HUES6 (cell line): ENCODE data around the gene SRP54.
A peak's percentile ranks its signal among the peaks of the same experiment; 100 is the strongest.
"Not testable (repeated sequence)": the region's sequence is repeated elsewhere in the genome, so short reads cannot be mapped to it uniquely, and the experiment has no call there.

ENCODE experiments used
- H3K27ac ChIP-seq: 2 replicates; pipeline ENCODE4 v1.7.0; 2013; ENCODE audit warnings: low read depth, mild to moderate bottlenecking, low read length, inconsistent platforms
- H3K27me3 ChIP-seq: 2 replicates; pipeline ENCODE4 v1.6.1; 2013; ENCODE audit warnings: low read length; ENCODE audit not compliant: control insufficient read depth, insufficient read depth
- H3K36me3 ChIP-seq: 2 replicates; pipeline ENCODE4 v1.6.1; 2013; ENCODE audit warnings: low read length; ENCODE audit not compliant: control insufficient read depth, insufficient read depth
- H3K4me1 ChIP-seq: 2 replicates; pipeline ENCODE4 v1.6.1; 2013; ENCODE audit warnings: low read length; ENCODE audit not compliant: control insufficient read depth, insufficient read depth
- H3K4me3 ChIP-seq: 2 replicates; pipeline ENCODE4 v1.5.1; 2013; ENCODE audit warnings: low read depth, low read length
- H3K9ac ChIP-seq: one replicate; pipeline ENCODE4 v1.6.1; 2013; ENCODE audit warnings: mild to moderate bottlenecking, low read length
- H3K9me3 ChIP-seq: 2 replicates; pipeline ENCODE4 v1.6.1; 2013; ENCODE audit warnings: low read depth, low read length; ENCODE audit not compliant: control insufficient read depth, insufficient read depth

The SRP54 gene

DNA sequence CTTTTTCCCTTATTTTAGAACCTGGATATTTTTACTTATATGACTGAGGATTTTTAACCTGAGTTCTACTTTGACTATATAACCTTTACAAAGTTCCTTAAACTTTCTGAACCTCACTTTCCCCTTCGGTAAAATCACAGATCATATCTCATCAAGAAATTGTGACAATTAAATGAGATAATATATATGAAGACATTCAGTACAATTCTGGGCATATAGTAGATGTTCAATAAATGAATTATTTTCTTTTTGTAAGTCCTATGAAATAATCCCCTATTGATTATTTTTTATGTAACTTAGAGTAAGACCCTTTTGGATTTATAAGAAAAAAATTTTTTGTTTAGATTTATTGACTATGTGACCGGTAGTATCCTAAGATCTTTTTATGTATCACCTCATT lies 45.6 kb downstream of the SRP54 start:
- peaks cover 10% of the 10 kb centered on the region; the same call in 1 of the 2 replicates for H3K9me3 ChIP-seq
- no peaks in the 10 kb centered on the region for H3K4me1 ChIP-seq
- H3K9ac ChIP-seq: no peak overlapping the region
- no peak overlapping the region for H3K4me3 ChIP-seq
- no peak overlapping the region for H3K27ac ChIP-seq
- H3K27me3 ChIP-seq: no peaks in the 10 kb centered on the region
- peaks cover 69% of the 10 kb centered on the region for H3K36me3 ChIP-seq

DNA sequence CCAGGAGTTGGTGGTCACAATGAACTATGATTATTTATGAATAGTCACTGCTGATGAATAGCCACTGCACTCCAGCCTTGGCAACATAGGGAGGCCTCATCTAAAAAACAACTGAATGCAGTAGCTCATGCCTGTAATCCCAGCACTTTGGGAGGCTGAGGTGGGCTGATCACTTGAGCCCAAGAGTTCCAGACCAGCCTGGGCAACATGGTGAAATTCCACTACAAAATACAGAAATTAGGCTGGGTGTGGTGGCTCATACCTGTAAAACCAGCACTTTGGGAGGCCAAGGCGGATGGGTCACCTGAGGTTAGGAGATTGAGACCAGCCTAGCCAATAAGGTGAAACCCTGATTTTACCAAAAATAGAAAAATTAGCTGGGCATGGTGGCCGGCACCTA lies 49.8 kb downstream of the SRP54 start:
- peaks cover 31% of the 10 kb centered on the region for H3K9me3 ChIP-seq
- no peak overlapping the region for H3K4me3 ChIP-seq
- H3K36me3 ChIP-seq: peaks cover 54% of the 10 kb centered on the region
- H3K4me1 ChIP-seq: no peaks in the 10 kb centered on the region
- no peaks in the 10 kb centered on the region for H3K27me3 ChIP-seq
- H3K9ac ChIP-seq: no peak overlapping the region
- no peak overlapping the region for H3K27ac ChIP-seq

DNA sequence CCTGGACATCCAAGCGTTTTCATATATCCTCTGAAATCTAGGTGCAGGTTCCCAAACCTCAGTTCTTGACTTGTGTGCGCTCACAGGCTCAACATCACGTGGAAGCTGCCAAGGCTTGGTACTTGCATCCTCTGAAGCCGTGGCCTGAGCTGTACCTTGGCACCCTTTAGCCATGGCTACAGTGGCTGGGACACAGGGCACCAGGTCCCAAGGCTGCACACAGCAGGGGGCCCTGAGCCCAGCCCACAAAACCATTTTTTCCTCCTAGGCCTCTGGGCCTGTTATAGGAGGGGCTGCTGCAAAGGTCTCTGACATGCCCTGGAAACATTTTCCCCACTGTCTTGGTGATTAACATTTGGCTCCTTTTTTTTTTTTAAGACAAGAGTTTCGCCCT lies 51.6 kb downstream of the SRP54 start:
- Histone ChIP-seq H3K9me3 (peaks cover 31% of the 10 kb centered on the region), H3K4me1 (no peaks in the 10 kb centered on the region), H3K9ac (no peak overlapping the region), H3K27ac (no peak overlapping the region), H3K4me3 (no peak overlapping the region), H3K36me3 (peaks cover 36% of the 10 kb centered on the region), H3K27me3 (no peaks in the 10 kb centered on the region)

DNA sequence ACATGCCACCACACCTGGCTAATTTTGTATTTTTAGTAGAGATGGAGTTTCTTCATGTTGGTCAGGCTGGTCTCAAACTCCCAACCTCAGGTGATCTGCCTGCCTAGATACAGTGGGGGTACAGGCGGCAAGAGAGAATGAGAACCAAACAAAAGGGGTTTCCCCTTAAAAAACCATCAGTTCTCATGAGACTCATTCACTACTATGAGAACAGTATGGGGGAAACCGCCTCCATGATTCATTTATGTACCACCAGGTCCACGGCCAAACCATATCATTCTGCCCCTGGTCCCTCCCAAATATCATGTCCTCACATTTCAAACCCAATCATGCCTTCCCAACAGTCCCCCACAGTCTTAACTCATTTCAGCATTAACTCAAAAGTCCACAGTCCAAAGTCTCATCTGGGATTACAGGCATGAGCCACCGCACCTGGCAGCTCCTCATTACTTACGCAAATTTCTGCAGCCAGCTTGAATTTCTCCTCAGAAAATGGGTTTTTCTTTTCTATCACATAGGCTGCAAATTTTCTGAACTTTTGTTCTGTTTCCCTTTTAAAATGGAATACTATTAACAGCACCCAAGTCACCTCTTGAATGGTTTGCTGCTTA lies 52.3 kb downstream of the SRP54 start:
- H3K27ac ChIP-seq, H3K27me3 ChIP-seq, H3K4me3 ChIP-seq, H3K9ac ChIP-seq, H3K4me1 ChIP-seq: not testable (repeated sequence)
- H3K9me3 ChIP-seq: peaks cover 31% of the 10 kb centered on the region
- peaks cover 33% of the 10 kb centered on the region for H3K36me3 ChIP-seq

DNA sequence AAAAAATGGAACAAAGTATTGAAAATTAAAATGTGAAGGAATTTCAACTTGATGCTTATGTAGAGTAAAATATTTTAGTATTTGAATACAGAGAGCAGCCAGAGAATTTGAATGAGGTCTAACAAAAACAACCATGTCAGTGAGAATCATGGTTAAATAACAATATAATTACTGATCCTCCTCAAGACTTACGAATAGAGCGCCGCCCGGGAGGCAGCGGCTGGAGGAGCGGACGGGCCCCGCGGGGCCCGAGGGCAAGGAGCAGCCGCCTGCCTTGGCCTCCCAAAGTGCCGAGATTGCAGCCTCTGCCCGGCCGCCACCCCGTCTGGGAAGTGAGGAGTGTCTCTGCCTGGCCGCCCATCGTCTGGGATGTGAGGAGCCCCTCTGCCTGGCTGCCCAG lies 55.5 kb downstream of the SRP54 start:
- not testable (repeated sequence) for H3K27ac ChIP-seq, H3K9ac ChIP-seq, H3K4me1 ChIP-seq, H3K4me3 ChIP-seq, H3K36me3 ChIP-seq, H3K27me3 ChIP-seq
- H3K9me3 ChIP-seq: peaks cover 22% of the 10 kb centered on the region

DNA sequence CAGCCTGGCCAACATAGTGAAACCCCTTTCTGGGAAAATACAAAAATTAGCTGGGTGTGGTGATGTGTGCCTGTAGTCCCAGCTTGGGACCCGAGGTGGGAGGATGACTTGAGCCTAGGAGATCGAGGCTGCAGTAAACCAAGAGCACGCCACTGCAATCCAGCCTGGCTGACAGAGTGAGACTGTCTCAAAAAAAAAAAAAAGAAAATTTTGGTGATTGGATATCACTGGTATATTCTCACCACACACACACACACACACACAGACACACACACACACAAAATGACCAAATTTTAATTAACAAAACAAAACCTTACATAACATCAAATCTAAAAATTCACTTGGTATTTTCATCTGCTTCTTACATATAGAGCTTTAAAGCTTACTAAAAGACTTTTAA lies 59.8 kb downstream of the SRP54 start:
- H3K36me3 ChIP-seq: no peaks in the 10 kb centered on the region
- H3K27me3 ChIP-seq: no peaks in the 10 kb centered on the region
- no peaks in the 10 kb centered on the region for H3K9me3 ChIP-seq
- no peak overlapping the region for H3K4me3 ChIP-seq
- H3K9ac ChIP-seq: no peak overlapping the region
- no peak overlapping the region for H3K27ac ChIP-seq
- H3K4me1 ChIP-seq: no peaks in the 10 kb centered on the region

- no peaks in the 10 kb centered on the region for H3K27me3 ChIP-seq
- H3K9me3 ChIP-seq: no peaks in the 10 kb centered on the region
- no peak overlapping the region for H3K9ac ChIP-seq
- H3K4me3 ChIP-seq: no peak overlapping the region
- no peaks in the 10 kb centered on the region for H3K4me1 ChIP-seq
- no peak overlapping the region for H3K27ac ChIP-seq
- H3K36me3 ChIP-seq: no peaks in the 10 kb centered on the region
Measured at GRCh38 chr14:35043046-35043445, 60.3 kb downstream of the SRP54 start.

DNA sequence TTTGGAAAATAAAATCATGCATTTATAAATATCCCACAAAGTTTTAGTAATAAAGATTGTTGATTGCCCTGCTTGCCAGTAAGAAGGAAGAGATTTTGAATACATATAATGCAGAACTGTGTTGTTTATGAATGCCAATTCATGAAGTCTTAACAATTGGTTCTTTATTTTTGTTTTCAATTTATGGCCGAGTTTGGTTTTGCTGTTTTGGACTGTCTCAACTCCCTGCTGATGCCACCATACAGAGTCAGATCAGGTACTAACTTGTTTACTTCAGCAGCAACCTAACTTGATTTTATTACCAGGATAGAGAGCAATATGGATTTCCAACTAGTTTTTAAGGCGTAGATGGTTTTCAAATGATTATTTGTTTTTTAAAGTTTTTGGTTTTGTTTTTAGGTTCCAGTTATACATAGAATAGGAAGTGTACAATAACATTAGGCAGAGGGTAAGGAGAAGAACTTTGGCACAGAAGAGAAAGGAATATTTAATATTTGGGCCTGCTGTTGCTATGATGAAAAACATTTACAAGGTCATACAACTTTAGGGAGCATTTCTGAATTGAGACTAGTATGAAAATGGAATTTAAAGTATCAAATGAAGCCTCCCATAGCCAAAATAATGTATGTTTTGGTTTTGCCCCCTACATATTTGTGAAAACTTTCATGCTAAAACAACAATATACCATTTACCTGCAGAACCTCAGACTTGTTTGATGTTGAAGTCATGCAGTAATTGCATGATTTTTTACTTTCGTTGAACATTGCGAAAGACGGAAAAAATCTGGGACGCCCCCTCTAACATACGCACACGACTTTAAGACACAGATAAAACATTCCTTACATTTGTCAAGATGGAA lies 62.4 kb downstream of the SRP54 start:
- H3K27me3 ChIP-seq: no peaks in the 10 kb centered on the region
- H3K27ac ChIP-seq: 0 out of 2 replicates have a peak overlapping the region, but pooled peaks have one; percentile 22
- H3K9ac ChIP-seq: peak overlapping the region; percentile 73
- H3K9me3 ChIP-seq: no peaks in the 10 kb centered on the region
- no peaks in the 10 kb centered on the region for H3K4me1 ChIP-seq
- H3K4me3 ChIP-seq: peak overlapping the region; percentile 83
- H3K36me3 ChIP-seq: peaks cover 4% of the 10 kb centered on the region

- peak overlapping the region; percentile 73 for H3K9ac ChIP-seq
- H3K4me3 ChIP-seq: peak overlapping the region; percentile 83
- H3K9me3 ChIP-seq: no peaks in the 10 kb centered on the region
- H3K36me3 ChIP-seq: peaks cover 6% of the 10 kb centered on the region
- H3K27ac ChIP-seq: 0 out of 2 replicates have a peak overlapping the region, but pooled peaks have one; percentile 22
- H3K27me3 ChIP-seq: no peaks in the 10 kb centered on the region
- H3K4me1 ChIP-seq: no peaks in the 10 kb centered on the region
Measured at GRCh38 chr14:35045798-35046047, 62.9 kb downstream of the SRP54 start.

GRCh38 chr14:35046048-35046750 lies 63.4 kb downstream of the SRP54 start, which contains the start of gene FAM177A1:
Gene FAM177A1, plus strand, starts transcription at chr14:35046272. Its CDS starts 192 bp downstream, at chr14:35046464.
- Histone ChIP-seq H3K4me3 (peak within 1 kb of the TSS; percentile 83), H3K4me1 (no peaks in the 10 kb centered on the region), H3K36me3 (peaks cover 7% of the 10 kb centered on the region), H3K27me3 (no peaks in the 10 kb centered on the region), H3K9me3 (no peaks in the 10 kb centered on the region), H3K27ac (peak within 1 kb of the TSS; percentile 22; the same call in 1 of the 2 replicates), H3K9ac (peak within 1 kb of the TSS; percentile 78)
